Naive B cell (primary cell): Measurements from ENCODE around the gene TBX3. TPM values are rescaled to one million over a fixed set of nuclear protein-coding genes. Genes with fewer than 3 reads are reported as not detected.

Experiments used
- ATAC-seq, 2 donors: fragments of 150-1000 bp; cut with Tn5 transposase; 2 replicates each; pipeline ENCODE4 v1.10.0; 2021; ENCODE audit warnings: low read depth in 2 of 2, mild to moderate bottlenecking in 2 of 2, moderate library complexity in 2 of 2
- DNase-seq: peaks from one replicate; pipeline ENCODE4 v3.0.0; 2022
- H3K27ac Mint-ChIP-seq, 6 donors: one replicate each; pipeline ENCODE4 v1.8.0; 2020 to 2022; ENCODE audit warnings: mild to moderate bottlenecking in 6 of 6, mixed read lengths in 6 of 6, moderate library complexity in 5 of 6, inconsistent platforms in 2 of 6
- H3K27me3 Mint-ChIP-seq, 3 donors: one replicate each; pipeline ENCODE4 v1.8.0; 2021 to 2022; ENCODE audit warnings: mixed read lengths in 3 of 3, mild to moderate bottlenecking in 1 of 3
- H3K36me3 Mint-ChIP-seq, 2 donors: one replicate each; pipeline ENCODE4 v1.8.0; 2020 to 2022; ENCODE audit warnings: mixed read lengths in 2 of 2, inconsistent platforms in 1 of 2, mild to moderate bottlenecking in 1 of 2
- H3K4me1 Mint-ChIP-seq, 3 donors: one replicate each; pipeline ENCODE4 v1.8.0; 2020 to 2022; ENCODE audit warnings: mixed read lengths in 3 of 3, inconsistent platforms in 1 of 3, mild to moderate bottlenecking in 1 of 3, moderate library complexity in 1 of 3
- H3K4me3 Mint-ChIP-seq, 8 donors: one replicate each; pipeline ENCODE4 v1.8.0; 2020 to 2022; ENCODE audit warnings: mild to moderate bottlenecking in 8 of 8, mixed read lengths in 8 of 8, moderate library complexity in 8 of 8, inconsistent platforms in 2 of 8
- H3K9me3 Mint-ChIP-seq, 7 donors: one replicate each; pipeline ENCODE4 v1.8.0; 2020 to 2022; ENCODE audit warnings: mixed read lengths in 7 of 7, mild to moderate bottlenecking in 5 of 7, inconsistent platforms in 2 of 7, moderate library complexity in 1 of 7
- polyA plus RNA-seq, 6 donors: library from polyadenylated mRNA; unstranded; fragments of 300-500 nt; fragmentation: Illumina TruSeq; gene quantifications; one replicate each; pipeline ENCODE4 v1.2.3, GENCODE V29; 2021; ENCODE audit warnings: low read depth in 6 of 6

Gene TBX3
- polyA plus RNA-seq, 6 donors from 2014 or later: not detected

- peaks cover 0 to 6% of the 10 kb centered on the region in 2 donors for H3K36me3 Mint-ChIP-seq
- H3K4me1 Mint-ChIP-seq: peaks cover 0 to 9% (median 3%) of the 10 kb centered on the region in 3 donors
- no peak for ATAC-seq
- no peak for DNase-seq
- H3K27ac Mint-ChIP-seq: peak overlapping the region in 1 of 6 donors; percentile 7
- peaks cover 0 to 4% (median 0%) of the 10 kb centered on the region in 7 donors for H3K9me3 Mint-ChIP-seq
- H3K4me3 Mint-ChIP-seq: peak overlapping the region in 1 of 8 donors; percentile 44
- peaks cover 55 to 76% (median 68%) of the 10 kb centered on the region in 3 donors for H3K27me3 Mint-ChIP-seq
Observed at GRCh38 chr12:114667669-114668150, 16.3 kb downstream of the TBX3 start.

DNA sequence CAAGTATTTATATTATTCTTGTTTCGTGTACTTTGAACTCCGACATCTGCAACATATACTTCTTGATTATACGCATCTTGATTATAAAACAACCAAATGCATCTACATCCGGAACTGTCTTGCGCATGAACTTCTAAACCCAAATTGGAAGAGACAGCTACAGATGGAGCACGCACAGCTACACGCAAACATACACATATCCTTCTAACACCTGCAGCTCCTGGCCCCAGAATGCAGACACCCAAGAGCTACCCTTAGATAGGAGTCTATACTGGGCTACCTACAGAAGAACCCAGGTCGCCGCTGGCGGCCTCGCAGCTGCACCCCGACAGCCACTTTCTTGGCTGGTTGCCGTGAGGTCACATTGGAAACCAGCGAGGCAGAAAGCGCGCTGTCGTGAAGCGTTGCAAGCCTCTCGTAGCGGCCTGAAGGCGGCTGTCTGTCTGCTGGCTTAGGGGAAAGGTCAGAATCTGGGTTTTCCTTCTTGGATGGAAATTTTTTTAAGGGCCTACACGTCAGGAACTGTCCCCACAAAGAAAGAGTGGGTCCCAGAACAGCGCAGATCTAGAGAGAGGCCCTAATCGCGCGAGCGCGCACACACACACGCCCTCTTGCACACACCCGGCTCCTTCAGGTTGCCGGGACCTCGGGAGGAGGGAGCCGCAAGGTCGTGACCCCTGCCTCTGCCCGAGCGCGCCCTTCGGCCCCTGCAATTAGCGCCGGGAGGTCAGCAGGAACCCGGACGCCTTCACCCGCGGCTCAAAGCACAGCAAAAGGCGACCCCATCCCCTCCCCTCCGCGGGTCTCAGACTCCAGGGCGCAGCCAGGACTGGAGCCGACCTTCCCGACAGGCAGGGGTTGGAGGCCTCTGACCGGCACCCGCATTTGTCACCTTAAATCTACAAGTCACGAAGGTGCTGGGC is 17.0 kb downstream of the TBX3 start:
- Mint-ChIP-seq H3K27me3 (peaks cover 54 to 74% (median 68%) of the 10 kb centered on the region in 3 donors), H3K27ac (no peak overlapping the region)
- no peak for ATAC-seq

DNA sequence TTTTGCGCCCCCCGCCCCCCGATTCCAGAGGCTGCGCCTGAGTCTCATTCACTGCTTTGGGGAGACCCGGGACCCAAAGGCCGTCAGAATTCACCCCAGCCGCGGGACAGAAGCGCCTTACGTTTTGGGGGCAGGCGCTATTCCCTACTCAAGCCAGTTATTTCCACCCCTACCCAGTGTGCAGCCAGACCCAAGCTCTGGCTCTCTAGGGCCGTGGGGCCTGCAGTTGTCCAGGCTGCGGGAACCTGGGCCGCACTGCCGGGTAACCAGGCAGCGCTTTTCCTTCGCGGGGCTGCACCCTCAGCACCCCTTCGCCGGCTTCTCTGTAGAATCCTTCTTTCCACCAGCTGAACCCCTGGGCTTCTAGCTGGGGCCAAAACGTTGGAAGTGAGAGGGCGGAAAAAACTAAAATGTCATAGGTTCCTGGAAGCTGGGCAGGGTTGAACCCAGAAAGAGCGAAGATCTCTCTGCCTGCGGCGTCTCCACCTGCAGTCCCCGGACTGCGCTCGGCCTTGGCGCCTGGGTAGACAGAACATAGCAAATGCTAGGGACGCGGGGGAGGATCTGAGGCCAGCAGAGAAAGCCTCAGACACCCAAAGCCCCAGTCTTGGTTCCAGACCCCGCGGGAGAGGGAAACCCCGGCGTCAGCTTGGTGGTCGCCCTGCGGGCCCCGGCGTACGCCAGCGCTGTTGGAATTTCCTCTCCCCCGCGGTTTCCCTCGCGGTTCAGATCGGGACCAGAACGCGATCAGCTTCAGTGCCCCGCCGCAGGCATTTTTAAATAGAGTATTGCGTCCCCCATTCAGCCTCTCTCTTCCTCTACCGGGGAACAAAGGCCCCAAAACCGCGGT is 18.3 kb downstream of the TBX3 start:
- peaks cover 45 to 68% (median 65%) of the 10 kb centered on the region in 3 donors for H3K27me3 Mint-ChIP-seq
- no peak overlapping the region for H3K4me3 Mint-ChIP-seq
- H3K36me3 Mint-ChIP-seq: peaks cover 0 to 6% of the 10 kb centered on the region in 2 donors
- no peak for DNase-seq
- peaks cover 0 to 7% (median 6%) of the 10 kb centered on the region in 3 donors for H3K4me1 Mint-ChIP-seq
- no peak for ATAC-seq
- peak overlapping the region in 1 of 6 donors; percentile 59 for H3K27ac Mint-ChIP-seq
- peaks cover 0 to 4% (median 0%) of the 10 kb centered on the region in 7 donors for H3K9me3 Mint-ChIP-seq

More for the DNA sequence above, 17.0 kb downstream of the TBX3 start:
- Mint-ChIP-seq H3K9me3 (peaks cover 0 to 4% (median 0%) of the 10 kb centered on the region in 7 donors), H3K4me3 (peak overlapping the region in 2 of 8 donors; percentile 3 to 19), H3K4me1 (peaks cover 0 to 10% (median 7%) of the 10 kb centered on the region in 3 donors), H3K36me3 (peaks cover 0 to 6% of the 10 kb centered on the region in 2 donors)
- no peak for DNase-seq

DNA sequence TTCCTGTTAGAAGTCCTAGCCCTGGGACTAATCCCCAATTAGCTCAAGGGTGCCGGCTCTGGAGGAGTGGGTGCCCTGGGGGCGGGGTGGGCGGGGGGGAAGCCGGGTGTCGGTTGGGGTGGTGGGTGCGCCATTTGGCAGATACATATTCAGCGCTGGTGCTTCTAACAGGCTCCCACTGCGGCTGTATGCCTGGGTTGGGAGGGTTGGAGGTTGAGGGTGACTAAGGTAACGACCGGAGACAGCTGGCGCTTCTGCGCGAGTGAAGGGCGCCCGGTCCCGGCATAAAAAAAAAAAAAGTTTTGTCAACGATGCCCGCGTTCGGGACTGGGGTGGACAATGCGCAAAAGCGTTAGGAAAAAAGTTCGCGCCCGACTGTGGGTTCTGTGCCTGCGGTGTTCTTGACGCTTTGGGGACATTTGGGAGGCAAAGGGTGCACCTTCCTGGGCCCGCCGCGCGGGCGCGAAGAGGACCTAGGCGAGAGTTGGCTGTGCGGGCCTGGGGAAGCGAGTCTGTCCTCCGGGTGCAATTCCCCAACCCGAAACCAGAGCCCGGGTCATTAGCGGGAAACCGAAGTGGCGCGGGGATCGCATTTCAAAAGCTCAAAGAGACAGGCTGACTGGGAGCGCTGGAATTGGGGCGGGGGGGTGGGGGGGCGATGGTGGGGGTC is 19.2 kb downstream of the TBX3 start:
- Mint-ChIP-seq H3K27ac (peak overlapping the region in 2 of 6 donors; percentile 65 to 87), H3K9me3 (peaks cover 0 to 4% (median 0%) of the 10 kb centered on the region in 7 donors), H3K4me3 (no peak overlapping the region), H3K4me1 (peaks cover 0 to 7% (median 6%) of the 10 kb centered on the region in 3 donors), H3K36me3 (peaks cover 0 to 6% of the 10 kb centered on the region in 2 donors), H3K27me3 (peaks cover 36 to 62% (median 58%) of the 10 kb centered on the region in 3 donors)
- DNase-seq (no peak), ATAC-seq (no peak)

DNA sequence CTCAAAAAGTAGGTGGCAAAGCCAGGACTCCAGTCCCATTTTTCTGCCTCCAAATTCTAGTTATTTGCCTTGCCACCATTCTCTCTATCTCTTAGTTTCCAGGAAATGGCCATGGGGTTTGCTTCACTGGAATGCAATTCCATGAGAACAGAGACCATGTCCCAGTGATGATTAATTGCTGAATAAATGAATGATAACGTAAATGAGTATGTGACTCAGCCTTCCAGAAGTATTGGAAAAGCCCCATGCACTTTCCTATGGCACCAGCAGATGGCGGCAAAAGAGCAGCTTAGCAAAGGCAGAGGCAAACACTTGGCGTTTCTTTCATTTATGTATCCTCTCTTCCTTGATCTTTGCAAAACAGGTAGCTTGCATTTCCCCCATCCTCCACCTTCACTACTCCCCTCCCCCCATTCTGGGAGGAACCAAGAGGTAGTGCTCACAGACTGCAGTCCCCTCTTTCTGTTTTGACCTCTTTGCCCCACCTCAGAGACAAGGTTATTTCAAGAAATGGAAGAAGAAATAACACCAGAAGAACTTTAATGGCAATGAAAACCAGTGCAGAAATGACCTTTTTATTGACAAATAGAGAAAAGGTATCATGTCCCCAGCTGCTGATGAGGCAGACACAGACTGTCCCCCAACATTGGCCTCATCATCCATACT is 21.3 kb downstream of the TBX3 start:
- ATAC-seq (no peak), DNase-seq (peak; percentile 30)
- peaks cover 0 to 7% (median 6%) of the 10 kb centered on the region in 3 donors for H3K4me1 Mint-ChIP-seq
- H3K9me3 Mint-ChIP-seq: peaks cover 0 to 4% (median 0%) of the 10 kb centered on the region in 7 donors
- peaks cover 0 to 2% of the 10 kb centered on the region in 2 donors for H3K36me3 Mint-ChIP-seq
- H3K27me3 Mint-ChIP-seq: peaks cover 30 to 72% (median 60%) of the 10 kb centered on the region in 3 donors
- H3K27ac Mint-ChIP-seq: no peak overlapping the region
- H3K4me3 Mint-ChIP-seq: no peak overlapping the region

GRCh38 chr12:114661245-114661644 is 22.7 kb downstream of the TBX3 start:
- H3K4me1 Mint-ChIP-seq: peaks cover 0 to 7% (median 2%) of the 10 kb centered on the region in 3 donors
- peaks cover 19 to 69% (median 55%) of the 10 kb centered on the region in 3 donors for H3K27me3 Mint-ChIP-seq
- DNase-seq (no peak), ATAC-seq (no peak)
- no peaks in the 10 kb centered on the region for H3K36me3 Mint-ChIP-seq
- H3K9me3 Mint-ChIP-seq: no peaks in the 10 kb centered on the region
- H3K4me3 Mint-ChIP-seq: no peak overlapping the region
- peak overlapping the region in 1 of 6 donors; percentile 57 for H3K27ac Mint-ChIP-seq

GRCh38 chr12:114659084-114659483 is 24.9 kb downstream of the TBX3 start:
- ATAC-seq (no peak), DNase-seq (no peak)
- no peaks in the 10 kb centered on the region for H3K9me3 Mint-ChIP-seq
- H3K36me3 Mint-ChIP-seq: no peaks in the 10 kb centered on the region
- H3K4me1 Mint-ChIP-seq: peaks cover 0 to 7% (median 2%) of the 10 kb centered on the region in 3 donors
- no peak overlapping the region for H3K4me3 Mint-ChIP-seq
- H3K27me3 Mint-ChIP-seq: peaks cover 16 to 58% (median 48%) of the 10 kb centered on the region in 3 donors
- H3K27ac Mint-ChIP-seq: no peak overlapping the region

DNA sequence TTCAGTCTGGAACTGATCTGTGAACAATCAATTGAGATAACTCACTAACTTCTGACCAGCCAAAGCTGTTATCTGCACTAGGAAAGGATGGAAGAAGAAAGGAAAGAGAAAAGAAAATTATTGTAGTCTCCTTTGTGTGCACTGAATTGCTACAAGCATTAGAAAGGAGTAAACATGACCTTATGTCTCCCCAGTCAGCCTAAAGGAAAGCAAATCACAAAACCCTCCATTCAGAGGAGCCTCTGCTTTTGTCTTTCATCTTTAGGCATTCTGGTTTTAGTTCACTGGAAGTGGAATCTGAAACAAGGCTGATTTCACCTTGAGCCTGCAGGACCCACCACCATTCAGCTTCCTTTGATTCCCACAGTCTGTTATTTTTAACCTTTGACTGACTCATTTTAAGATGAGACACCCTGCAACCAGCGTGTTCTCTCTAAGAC is 26.0 kb downstream of the TBX3 start:
- H3K4me3 Mint-ChIP-seq: no peak overlapping the region
- peaks cover 0 to 7% (median 2%) of the 10 kb centered on the region in 3 donors for H3K4me1 Mint-ChIP-seq
- peaks cover 15 to 47% (median 47%) of the 10 kb centered on the region in 3 donors for H3K27me3 Mint-ChIP-seq
- no peak for DNase-seq
- peaks cover 0 to under 1% (median 0%) of the 10 kb centered on the region in 7 donors for H3K9me3 Mint-ChIP-seq
- no peaks in the 10 kb centered on the region for H3K36me3 Mint-ChIP-seq
- ATAC-seq: no peak
- H3K27ac Mint-ChIP-seq: no peak overlapping the region

DNA sequence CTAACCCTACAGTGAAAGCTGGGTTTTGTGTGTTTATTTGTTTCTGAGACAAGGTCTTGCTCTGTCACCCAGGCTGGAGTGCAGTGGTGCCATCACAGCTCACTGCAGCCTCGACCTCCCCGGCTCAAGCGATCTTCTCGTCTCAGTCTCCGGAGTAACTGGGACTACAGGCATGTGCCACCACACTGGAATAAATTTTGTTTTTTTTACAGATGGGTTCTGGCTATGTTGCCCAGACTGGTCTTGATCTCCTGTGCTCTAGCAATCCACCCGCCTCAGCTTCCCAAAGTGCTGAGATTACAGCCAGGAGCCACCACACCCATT is 26.4 kb downstream of the TBX3 start:
- DNase-seq (no peak), ATAC-seq (no peak)
- Mint-ChIP-seq H3K27ac (no peak overlapping the region), H3K27me3 (peaks cover 11 to 46% (median 42%) of the 10 kb centered on the region in 3 donors), H3K4me1 (peaks cover 0 to 2% (median 0%) of the 10 kb centered on the region in 3 donors), H3K4me3 (no peak overlapping the region), H3K36me3 (no peaks in the 10 kb centered on the region), H3K9me3 (peaks cover 0 to 4% (median 0%) of the 10 kb centered on the region in 7 donors)

GRCh38 chr12:114656906-114657596 is 26.9 kb downstream of the TBX3 start:
- DNase-seq: no peak
- Mint-ChIP-seq H3K9me3 (peaks cover 0 to 4% (median 0%) of the 10 kb centered on the region in 7 donors), H3K27me3 (peaks cover 8 to 43% (median 37%) of the 10 kb centered on the region in 3 donors), H3K4me3 (no peak overlapping the region), H3K4me1 (no peaks in the 10 kb centered on the region), H3K36me3 (no peaks in the 10 kb centered on the region), H3K27ac (no peak overlapping the region)
- ATAC-seq: no peak

GRCh38 chr12:114655934-114656749 is 27.8 kb downstream of the TBX3 start:
- no peaks in the 10 kb centered on the region for H3K4me1 Mint-ChIP-seq
- H3K27ac Mint-ChIP-seq: peak overlapping the region in 1 of 6 donors; percentile 85
- no peaks in the 10 kb centered on the region for H3K36me3 Mint-ChIP-seq
- no peak for ATAC-seq
- H3K4me3 Mint-ChIP-seq: no peak overlapping the region
- H3K9me3 Mint-ChIP-seq: peaks cover 0 to 4% (median 0%) of the 10 kb centered on the region in 7 donors
- DNase-seq: no peak
- H3K27me3 Mint-ChIP-seq: peaks cover 8 to 48% (median 34%) of the 10 kb centered on the region in 3 donors
